Heart right ventricle (tissue), 16 donors: ENCODE measurements around the gene PDSS2. TPM values are rescaled to one million over a fixed set of nuclear protein-coding genes. Genes with fewer than 3 reads are reported as not detected.

Source experiments
- ATAC-seq, 8 donors: fragments of 200-7000 bp; cut with Tn5 transposase; one replicate each; pipeline ENCODE4 v1.9.1; 2020; ENCODE audit warnings: mild to moderate bottlenecking in 8 of 8, moderate library complexity in 8 of 8, moderate number of reproducible peaks in 1 of 8
- DNase-seq, 2 donors: peaks; one replicate each; pipeline ENCODE4 v3.0.0-alpha.2; 2020
- H3K27ac ChIP-seq, 10 donors: fragments of 200-600 bp; sonication (generic) in 2 of 10; one replicate each; pipeline versions ENCODE4 v1.5.0 to v1.8.0; 2020 to 2022; ENCODE audit warnings: mild to moderate bottlenecking in 3 of 10
- H3K27me3 ChIP-seq, 7 donors: fragments of 200-600 bp; one replicate each; pipeline ENCODE4 v1.8.0; 2021 to 2022; ENCODE audit warnings: mild to moderate bottlenecking in 2 of 7
- H3K36me3 ChIP-seq, 9 donors: fragments of 200-600 bp; sonication (generic) in 1 of 9; one replicate each; pipeline versions ENCODE4 v1.5.0 to v1.8.0; 2020 to 2022; ENCODE audit warnings: mild to moderate bottlenecking in 2 of 9
- H3K4me1 ChIP-seq, 9 donors: fragments of 200-600 bp; sonication (generic) in 1 of 9; one replicate each; pipeline versions ENCODE4 v1.5.0 to v1.8.0; 2020 to 2022; ENCODE audit warnings: mild to moderate bottlenecking in 4 of 9
- H3K4me3 ChIP-seq, 10 donors: fragments of 200-600 bp; sonication (generic) in 2 of 10; one replicate each; pipeline versions ENCODE4 v1.5.0 to v1.8.0; 2020 to 2022; ENCODE audit warnings: mild to moderate bottlenecking in 7 of 10, moderate library complexity in 2 of 10
- H3K9me3 ChIP-seq, 11 donors: fragments of 200-600 bp in 10 of 11; sonication (generic) in 2 of 11; one replicate each; pipeline versions ENCODE4 v1.5.0 to v1.8.0; 2013 to 2022; ENCODE audit warnings: mild to moderate bottlenecking in 2 of 11, control low read depth in 1 of 11, moderate library complexity in 1 of 11
- WGBS, 2 donors: extraction: QIAGEN DNeasy Blood & Tissue Kit; methylation state at CpG; one replicate each; pipeline ENCODE4 v1.1.7; 2013; ENCODE audit warnings: inconsistent platforms in 1 of 2; 5-methylcytosine and 5-hydroxymethylcytosine counted together
- intact Hi-C, 10 donors: fragments of 100-400 bp; cut with DNase I; formaldehyde crosslinking; loops; one replicate each; pipeline versions ENCODE4 v1.11.1 to v1.14.2; 2022
- polyA plus RNA-seq, 2 donors: library from polyadenylated mRNA; stranded (reverse); fragments of 200-250 nt; gene quantifications; one replicate each; pipeline ENCODE4 v1.2.3, GENCODE V29; 2013
- total RNA-seq, 10 donors: library from RNA; stranded (reverse); fragmentation: NEBNext Ultra II Directional in 3 of 10; extraction: Animal tissue kit (Norgen Biotek cat#: 25700) in 3 of 10; gene quantifications; one replicate each; pipeline versions ENCODE4 v1.2.1 to v1.2.4, GENCODE V29; 2021 to 2023
- TF ChIP-seq, protein P1 (sequence below), 9 donors: fragments of 200-600 bp; sonication (generic) in 2 of 9; IDR thresholded peaks; one replicate each; pipeline versions ENCODE4 v1.5.0 to v1.8.0; 2021 to 2022; ENCODE audit warnings: antibody characterized with exemption in 9 of 9, mild to moderate bottlenecking in 5 of 9, moderate library complexity in 1 of 9
- donor health status: Arrhythmogenic right ventricular cardiomyopathy.
- donor health status: ischemic (EF 13 %, LVEDD 7.1; RV severe dilation, severe dysfunction).
- donor health status: healthy with polysubstance abuse.
- donor health status: DM: no; HTN: yes; CAD: no.
- donor health status: DM: no; HTN: no; CAD: no.
- donor health status: ischemic (EF 25% LVEDD 6.9; RV normal size, moderate dysfunction).
- donor health status: ischemic (EF 25% LVEDD 5.7; RV mildly dilated, moderate dysfunction).
- donor health status: healthy.
- donor health status: DM: yes; HTN: yes; CAD: no.
- donor health status: Ischemic cardiomyopathy.
- donor health status: ischemic (EF 35%, LVEDD 5.7; RV mildly dilated, moderate dysfunction).
- donor health status: nonischemic (EF 11% LVEDD 7.7; RV severe dilation, severe dysfunction).
- donor health status: DM: yes; HTN: yes; CAD: no.
- donor health status: PGD.
- donor health status: ischemic (EF 29% LVEDD 5.4; RV normal size, mild dysfunction).
- donor health status: nonischemic (EF 23%, LVEDD 6.1; RV moderate dilation, normal function).

PDSS2 gene
- total and polyA plus RNA-seq, 12 donors, result 5.5 to 22.2 (median 18.0) TPM

DNA sequence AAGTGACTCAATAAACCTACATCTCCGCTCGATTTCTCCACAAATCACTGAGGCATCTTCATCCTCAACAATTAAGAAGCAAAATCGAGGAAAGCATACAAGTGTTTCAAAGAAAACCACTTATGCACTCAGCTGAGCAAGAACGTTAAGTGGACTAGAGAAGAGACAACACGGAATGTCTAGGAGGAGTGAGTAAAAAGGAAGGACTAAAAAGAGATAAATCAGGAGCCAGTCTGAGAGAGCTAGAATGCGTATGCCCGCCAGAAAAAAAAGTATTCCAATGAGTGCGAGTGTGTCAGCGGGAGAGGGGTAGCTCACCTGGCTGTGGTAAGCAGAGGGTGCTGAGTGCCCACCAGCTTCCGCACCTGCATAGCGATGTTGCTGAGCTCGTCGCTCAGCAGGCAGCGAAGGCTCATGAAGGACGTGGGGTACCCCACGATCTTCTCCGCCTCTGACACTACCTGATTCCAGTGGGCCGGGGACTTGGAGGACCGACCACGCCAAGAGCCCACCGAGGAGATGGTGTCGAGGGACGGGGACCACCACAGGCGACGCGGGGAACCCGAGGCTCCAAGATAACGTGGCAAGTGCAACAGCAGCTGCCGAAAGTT is 587 bp downstream of the PDSS2 start:
- no peaks in the 10 kb centered on the region for H3K27me3 ChIP-seq
- H3K9me3 ChIP-seq, result no peaks in the 10 kb centered on the region
- TF ChIP-seq, protein P1, sequence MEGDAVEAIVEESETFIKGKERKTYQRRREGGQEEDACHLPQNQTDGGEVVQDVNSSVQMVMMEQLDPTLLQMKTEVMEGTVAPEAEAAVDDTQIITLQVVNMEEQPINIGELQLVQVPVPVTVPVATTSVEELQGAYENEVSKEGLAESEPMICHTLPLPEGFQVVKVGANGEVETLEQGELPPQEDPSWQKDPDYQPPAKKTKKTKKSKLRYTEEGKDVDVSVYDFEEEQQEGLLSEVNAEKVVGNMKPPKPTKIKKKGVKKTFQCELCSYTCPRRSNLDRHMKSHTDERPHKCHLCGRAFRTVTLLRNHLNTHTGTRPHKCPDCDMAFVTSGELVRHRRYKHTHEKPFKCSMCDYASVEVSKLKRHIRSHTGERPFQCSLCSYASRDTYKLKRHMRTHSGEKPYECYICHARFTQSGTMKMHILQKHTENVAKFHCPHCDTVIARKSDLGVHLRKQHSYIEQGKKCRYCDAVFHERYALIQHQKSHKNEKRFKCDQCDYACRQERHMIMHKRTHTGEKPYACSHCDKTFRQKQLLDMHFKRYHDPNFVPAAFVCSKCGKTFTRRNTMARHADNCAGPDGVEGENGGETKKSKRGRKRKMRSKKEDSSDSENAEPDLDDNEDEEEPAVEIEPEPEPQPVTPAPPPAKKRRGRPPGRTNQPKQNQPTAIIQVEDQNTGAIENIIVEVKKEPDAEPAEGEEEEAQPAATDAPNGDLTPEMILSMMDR (IDR thresholded peaks at IDR 0.05), result no peak
- H3K4me3 ChIP-seq, result peak overlapping the region; percentile 56 to 97 (median 80)
- 0 to 1% methylated on average over 29 of the region's 29 CpGs for WGBS, 2 donors
- intact Hi-C loops, result loop anchor here in 2 of 10 donors (5.0 to 10.0 kb wide), 2 partner anchors 34 to 144 kb away; partner anchors contain the start of gene SOBP (in 1 of the 2)
- H3K27ac ChIP-seq, result peak overlapping the region; percentile 66 to 97 (median 90)
- H3K36me3 ChIP-seq, result peaks cover 0 to 5% (median 0%) of the 10 kb centered on the region in 9 donors
- DNase-seq (peak in 1 of 2 donors; percentile 20), ATAC-seq (peak in 6 of 8 donors; percentile 3 to 25 (median 11))
- peaks cover 0 to 32% (median 19%) of the 10 kb centered on the region in 9 donors for H3K4me1 ChIP-seq

DNA sequence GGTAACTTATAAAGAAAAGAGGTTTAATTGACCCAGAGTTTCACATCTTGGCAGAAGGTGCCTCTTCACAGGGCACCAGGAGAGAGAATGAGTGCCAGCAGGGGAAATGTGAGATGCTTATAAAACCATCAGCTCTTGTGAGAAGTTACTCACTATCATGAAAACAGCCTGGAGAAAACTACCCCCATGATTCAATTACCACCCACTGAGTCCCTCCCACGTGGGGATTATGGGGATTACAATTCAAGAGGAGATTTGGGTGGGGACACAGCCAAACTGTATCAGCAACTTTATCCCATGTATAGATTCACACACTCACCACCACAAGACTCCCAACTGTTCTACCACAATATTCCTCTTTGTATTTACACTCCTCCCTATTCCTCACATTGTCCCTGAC is 10.6 kb downstream of the PDSS2 start:
- ATAC-seq, result no peak
- Histone ChIP-seq H3K9me3 (peaks cover 0 to 32% (median 9%) of the 10 kb centered on the region in 11 donors), H3K4me1 (no peaks in the 10 kb centered on the region), H3K27ac (no peak overlapping the region), H3K4me3 (no peak overlapping the region), H3K36me3 (peaks cover 0 to 3% (median 0%) of the 10 kb centered on the region in 9 donors), H3K27me3 (no peaks in the 10 kb centered on the region)
- no peak for DNase-seq
- intact Hi-C loops, result no loop called here
- TF ChIP-seq, protein P1 (IDR thresholded peaks at IDR 0.05), result no peak
- WGBS, 2 donors, result 53 to 80% methylated on average over 1 of the region's 1 CpG

DNA sequence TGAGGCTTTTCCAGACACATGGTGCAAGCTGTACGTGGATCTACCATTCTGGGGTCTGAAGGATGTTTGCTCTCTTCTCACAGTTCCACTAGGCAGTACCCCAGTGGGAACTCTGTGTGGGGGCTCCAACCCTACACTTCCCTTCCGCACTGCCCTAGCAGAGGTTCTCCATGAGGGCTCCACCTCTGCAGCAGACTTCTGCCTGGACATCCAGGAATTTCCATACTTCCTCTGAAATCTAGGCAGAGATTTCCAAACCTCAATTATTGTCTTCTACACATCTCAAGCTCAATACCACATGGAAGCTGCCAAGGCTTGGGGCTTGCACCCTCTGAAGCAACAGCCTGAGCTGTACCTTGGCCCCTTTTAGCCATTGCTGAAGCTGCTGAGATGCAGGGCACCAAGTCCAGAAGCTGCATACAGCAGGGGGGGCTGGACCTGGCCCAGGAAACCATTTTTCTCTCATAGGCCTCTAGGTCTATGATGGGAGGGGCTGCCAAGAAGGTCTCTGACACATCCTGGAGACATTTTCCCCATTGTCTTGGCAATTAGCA is 11.6 kb downstream of the PDSS2 start:
- Histone ChIP-seq H3K9me3 (peaks cover 0 to 32% (median 9%) of the 10 kb centered on the region in 11 donors), H3K36me3 (peaks cover 0 to 3% (median 0%) of the 10 kb centered on the region in 9 donors), H3K27me3 (no peaks in the 10 kb centered on the region), H3K4me3 (no peak overlapping the region), H3K27ac (no peak overlapping the region), H3K4me1 (peaks cover 0 to 8% (median 0%) of the 10 kb centered on the region in 9 donors)
- no peak for ATAC-seq
- 98% methylated on average over 2 of the region's 2 CpGs for WGBS, 2 donors
- TF ChIP-seq, protein P1 (IDR thresholded peaks at IDR 0.05), result no peak
- no peak for DNase-seq
- intact Hi-C loops, result no loop called here

DNA sequence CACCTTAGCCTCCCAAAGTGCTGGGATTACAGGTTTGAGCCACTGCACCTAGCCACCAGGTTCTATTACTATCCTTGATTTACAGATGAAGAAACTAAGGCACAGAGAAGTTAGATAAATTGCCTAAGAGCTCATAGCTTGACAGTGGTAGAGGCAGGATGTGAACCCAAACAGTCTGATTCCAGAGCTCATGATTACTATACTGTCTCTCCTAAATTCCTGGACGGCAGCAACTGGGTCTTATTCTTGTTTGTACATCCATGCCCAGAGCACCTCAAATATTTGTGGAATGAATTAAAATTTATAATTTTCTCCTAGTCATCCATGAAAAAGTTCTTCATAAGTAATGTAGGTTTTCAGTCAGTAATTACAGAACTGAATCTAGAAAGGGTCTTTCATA is 15.1 kb downstream of the PDSS2 start:
- Histone ChIP-seq H3K4me1 (peaks cover 0 to 8% (median 0%) of the 10 kb centered on the region in 9 donors), H3K4me3 (no peak overlapping the region), H3K9me3 (peaks cover 0 to 30% (median 9%) of the 10 kb centered on the region in 11 donors), H3K36me3 (no peaks in the 10 kb centered on the region), H3K27me3 (no peaks in the 10 kb centered on the region), H3K27ac (no peak overlapping the region)
- ATAC-seq (no peak), DNase-seq (no peak)
- TF ChIP-seq, protein P1 (IDR thresholded peaks at IDR 0.05), result no peak
- WGBS, 2 donors, result 93 to 95% methylated on average over 1 of the region's 1 CpG
- intact Hi-C loops, result no loop called here
